NCI-H2107 treated with DMSO at 0.1 percent for 48 hours (cell line): ENCODE data around the gene EXTL1.

Experiments
- DNase-seq: peaks from one replicate; lab custom pipeline; 2025; ENCODE audit not compliant: unreplicated experiment; lab: John Stamatoyannopoulos, UW

The EXTL1 gene

DNA sequence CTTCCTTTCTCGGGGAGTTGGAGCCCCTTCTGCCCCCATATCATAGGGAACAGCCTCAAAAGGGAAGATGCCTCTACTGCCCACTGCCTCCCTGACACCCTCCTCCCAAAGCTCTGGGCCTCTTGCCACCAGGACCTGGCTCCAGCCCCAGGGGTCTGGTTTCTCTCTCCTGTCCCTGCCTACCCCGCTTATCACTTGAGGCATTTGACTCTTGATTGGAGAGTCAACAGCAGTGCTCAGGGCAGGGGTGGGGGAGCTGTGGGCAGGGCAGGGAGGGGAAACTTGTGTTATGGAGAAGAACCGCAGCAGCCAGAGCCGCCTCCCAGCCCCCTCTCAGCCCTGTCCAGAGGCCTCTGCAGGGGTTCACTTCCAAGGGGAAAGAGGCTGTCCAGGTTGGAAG is 45.3 kb downstream of the EXTL1 start:
- no peak for DNase-seq

DNA sequence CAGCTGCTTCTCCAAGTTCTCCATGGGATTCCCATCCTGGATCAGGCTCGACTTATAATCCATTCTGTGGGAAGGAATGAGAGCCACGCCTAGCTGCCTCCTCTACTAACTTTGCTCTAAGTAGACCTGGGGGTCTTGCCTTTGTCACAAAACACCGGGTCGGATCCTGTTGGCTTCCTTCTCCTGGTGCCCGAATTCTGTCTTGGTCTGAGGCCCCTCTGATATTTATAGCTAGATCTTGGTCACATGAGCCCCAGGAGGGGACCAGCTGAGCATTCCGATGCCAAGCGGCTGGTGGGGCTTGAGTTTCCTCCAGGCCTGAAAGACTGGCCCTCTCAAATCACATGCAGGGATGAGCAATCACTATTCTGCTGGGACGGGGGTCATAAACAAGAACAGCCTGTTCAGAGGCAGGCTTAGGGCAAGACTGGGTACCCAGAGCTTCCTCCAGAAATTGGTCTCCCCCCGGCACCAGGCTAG is 45.9 kb downstream of the EXTL1 start, which contains the start of gene TRIM63:
TSS of gene TRIM63 (minus strand) at position 199 of the 480 bp plus-strand sequence. CDS start at position 63, 136 bp downstream.
- DNase-seq, result no peak

DNA sequence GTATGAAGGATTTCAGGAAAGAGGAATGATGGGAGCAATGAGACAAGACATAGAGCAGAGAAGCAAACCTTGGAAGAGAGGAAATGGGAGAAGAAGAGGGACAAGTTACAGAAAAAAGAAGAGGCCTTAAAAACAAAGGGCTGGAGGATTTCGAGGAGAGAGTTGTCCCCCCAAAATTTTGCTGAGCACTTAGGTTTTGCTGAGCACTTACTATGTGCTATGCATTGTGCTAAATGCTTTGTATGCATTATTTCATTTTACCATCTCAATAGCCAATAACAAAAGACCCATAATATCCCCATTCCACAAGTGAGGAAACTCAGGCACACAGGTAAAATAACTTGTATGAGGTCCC is 48.3 kb downstream of the EXTL1 start:
- no peak for DNase-seq

DNA sequence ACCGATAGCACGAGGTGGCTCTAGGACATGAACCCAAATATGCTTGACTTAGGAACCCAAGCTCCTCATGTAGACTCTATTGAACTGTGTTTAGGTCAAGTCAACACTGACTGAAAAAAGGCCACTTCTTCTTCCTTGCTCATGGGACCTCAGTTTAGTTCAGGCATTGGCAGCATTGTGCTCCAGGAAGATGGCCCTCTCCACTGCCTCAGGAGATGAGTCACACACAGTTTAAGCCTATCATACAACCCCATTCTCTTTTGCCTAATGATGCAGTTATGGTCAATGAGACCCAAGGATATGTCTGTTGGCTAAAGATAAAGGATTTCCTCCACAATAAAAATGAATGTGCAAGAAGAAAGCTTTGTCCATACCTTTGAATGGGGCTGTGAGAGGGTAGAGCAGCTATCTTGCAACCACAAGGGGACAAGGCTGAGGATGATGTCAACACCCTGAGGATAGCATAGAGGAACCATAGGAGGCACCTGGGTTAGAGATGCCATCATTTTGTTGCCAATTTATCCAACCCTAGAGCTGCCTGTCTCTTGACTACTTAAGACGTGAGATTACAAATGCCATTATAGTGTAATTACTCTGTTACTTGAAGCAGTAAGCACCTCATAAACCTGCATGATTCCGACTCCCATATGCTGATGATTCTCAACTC is 48.9 kb downstream of the EXTL1 start:
- no peak for DNase-seq

DNA sequence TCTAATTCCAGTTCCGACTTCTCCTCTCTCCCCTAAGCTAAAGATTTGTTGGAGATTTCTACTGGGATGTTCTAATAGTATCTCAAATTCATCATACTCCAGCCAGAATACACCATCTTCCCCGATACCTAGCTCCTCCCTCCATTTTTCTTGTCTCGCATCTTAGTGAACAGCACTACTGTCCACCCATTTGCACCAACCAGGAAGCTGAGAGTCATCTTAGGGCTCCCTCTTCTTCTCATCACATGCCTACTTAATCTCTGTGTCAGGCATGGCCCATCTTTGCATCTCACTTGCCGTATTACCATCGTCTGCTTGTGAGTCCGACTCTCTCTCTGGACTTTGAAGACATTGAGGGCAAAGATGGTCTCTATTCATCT is 49.4 kb downstream of the EXTL1 start:
- no peak for DNase-seq

DNA sequence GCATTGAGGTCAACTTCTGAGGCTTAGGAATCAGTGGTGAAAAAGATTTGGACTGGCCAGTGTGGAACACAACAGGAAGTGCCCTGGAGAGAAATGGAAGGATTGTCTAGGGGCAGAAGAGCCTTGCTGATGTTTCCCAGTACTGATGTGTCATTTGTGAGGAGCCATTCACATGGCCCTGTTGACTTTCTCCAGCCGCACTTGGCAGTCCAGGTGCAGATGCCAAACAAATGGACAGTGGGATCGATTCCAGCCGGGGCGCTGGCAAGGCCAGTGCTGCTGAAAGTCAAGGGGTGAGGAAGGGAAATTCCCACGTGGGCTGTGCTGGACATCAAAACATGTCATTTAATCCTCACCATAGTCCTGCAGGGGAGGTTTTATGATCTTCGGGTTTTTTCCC is 50.7 kb downstream of the EXTL1 start:
- DNase-seq, result no peak

DNA sequence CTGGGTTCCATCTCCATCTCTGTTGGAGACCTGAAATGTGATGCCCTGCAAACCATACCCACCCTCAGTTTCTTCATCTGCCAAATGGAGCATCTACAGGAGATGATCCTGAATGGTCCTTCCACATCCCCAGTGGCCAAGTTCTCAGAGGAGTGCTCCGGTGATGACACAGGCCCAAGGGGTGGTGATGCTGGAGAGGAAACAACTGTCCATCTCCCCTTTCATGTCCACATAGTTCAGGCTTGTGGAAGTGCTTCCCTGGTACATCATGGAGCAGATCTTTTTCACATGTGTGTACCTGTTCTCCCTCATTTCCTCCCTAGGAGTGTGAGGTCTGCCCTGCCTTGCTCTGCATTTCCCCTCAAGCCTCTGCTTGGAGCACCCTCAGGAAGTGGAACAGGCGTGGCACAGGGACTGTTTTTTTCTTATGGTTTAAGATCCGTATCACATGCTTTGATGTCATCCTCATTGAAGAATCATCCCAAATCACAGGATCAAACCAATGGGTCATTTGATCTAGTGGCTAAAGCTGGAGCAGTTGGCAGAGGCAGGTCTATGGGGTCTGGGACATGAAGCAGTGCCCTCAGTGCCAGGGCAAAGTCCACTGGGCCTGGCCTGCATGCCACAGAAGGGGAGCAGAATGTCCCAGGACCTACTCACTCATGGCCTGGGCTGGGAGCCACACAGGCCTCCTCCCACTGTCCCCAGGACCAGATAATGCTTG is 54.0 kb downstream of the EXTL1 start:
- no peak for DNase-seq

DNA sequence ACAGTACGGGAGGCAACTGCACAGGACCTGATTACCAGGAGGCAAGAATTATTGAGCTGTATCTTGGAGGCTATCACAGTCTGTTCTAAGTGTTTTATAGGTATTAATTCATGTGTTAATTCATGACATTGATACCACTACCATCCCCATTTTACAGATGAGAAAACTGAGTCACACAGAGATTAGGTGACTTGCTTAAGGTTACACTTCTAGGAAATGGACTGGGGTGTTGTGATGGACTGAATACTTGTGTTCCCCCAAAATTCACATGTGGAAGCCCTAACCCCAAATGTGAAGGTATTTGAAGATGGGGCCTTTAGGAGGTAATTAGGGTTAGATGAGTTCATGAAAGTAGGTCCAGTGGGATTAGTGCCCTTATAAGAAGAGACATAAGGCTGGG is 55.9 kb downstream of the EXTL1 start:
- DNase-seq, result no peak

DNA sequence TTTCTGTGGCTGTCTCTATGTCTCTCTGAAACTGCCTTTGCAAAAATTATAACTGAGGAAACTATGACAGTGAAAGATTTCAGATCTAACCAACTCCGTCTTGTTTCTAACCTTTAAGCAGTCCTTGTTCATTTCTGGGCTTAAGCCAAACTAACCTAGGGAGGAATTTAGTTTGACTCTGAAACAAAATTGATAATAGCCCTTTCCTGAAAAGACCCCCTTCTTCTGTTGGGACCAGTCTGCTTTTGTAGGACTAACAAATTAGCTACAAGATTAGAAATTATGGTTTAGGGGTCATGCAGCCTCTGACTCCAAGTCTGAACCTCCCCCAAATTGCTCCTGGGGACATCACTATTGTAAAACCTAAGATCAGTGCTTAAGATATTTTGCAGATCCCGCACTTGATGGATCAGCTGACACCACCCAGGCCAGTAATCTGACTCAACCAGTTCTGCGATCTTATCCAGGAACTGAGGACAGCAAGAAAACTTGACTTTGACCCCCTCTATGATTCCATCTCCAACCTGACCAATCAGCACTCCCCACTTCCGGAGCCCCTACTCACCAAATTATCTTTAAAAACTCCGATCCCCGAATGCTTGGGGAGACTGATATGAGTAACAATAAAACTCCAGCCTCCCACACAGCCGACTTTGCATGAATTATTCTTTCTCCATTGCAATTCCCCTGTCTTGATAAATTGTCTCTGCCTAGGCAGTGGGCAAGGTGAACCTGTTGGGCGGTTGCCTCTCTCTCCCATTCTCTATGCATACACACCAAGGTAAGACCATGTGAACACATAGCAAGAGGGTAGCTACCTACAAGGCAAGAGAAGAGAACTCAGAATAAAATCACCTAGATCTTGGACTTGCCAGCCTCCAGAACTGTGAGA is 57.0 kb downstream of the EXTL1 start:
- no peak for DNase-seq

DNA sequence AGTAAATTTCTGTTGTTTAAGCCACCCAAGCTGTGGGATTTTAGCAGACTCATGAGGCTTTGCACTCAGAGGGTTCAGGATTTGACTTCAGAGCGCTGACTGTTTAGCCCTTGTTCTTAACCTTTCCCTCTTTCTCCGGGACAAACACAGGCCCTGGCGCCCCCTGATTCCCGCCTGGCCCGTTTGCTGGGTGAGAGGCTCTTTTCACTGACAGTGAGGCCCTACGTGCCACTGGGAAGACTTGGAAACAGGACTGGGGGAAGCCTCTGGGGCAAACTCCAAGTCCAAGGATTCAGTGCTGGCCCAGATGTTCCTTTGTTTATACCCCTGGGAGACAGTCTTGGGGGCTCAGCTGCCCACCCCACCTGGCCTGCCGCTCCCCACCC is 57.6 kb downstream of the EXTL1 start:
- DNase-seq, result no peak

DNA sequence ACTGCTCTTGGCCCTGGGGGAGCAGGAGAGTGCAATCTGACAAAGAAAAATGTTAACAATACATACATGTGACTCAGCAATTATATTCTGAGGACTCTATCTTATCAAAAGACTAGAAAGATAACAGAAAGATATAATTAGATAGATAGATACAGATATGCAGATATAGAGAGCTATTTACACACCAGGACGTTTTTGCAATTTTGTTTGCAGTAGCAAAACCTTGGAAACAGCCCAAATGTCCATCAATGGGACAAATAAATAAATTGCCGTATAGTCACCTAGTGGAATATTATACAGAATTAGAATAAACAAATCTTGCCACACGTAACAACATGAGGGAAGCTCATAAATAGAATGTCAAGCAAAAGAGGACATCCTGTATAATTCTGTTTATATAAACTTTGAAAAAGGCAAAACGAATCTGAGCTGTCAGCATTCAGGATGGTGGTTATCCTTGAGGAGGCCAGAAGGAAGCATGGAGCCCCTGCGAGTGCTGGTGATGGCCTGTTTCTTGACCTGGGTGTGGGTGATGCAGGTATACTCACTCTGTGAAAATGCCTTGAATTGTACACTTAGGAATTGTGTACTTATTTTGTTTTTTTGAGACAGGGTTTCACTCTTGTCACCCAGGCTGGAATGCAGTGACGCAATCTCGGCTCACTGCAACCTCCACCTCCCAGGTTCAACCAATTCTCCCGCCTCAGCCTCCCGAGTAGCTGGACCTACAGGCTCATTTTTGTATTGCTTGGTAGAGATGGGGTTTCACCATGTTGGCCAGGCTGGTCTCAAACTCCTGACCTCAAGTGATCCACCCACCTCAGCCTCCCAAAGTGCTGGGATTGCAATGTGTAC is 58.6 kb downstream of the EXTL1 start:
- no peak for DNase-seq

DNA sequence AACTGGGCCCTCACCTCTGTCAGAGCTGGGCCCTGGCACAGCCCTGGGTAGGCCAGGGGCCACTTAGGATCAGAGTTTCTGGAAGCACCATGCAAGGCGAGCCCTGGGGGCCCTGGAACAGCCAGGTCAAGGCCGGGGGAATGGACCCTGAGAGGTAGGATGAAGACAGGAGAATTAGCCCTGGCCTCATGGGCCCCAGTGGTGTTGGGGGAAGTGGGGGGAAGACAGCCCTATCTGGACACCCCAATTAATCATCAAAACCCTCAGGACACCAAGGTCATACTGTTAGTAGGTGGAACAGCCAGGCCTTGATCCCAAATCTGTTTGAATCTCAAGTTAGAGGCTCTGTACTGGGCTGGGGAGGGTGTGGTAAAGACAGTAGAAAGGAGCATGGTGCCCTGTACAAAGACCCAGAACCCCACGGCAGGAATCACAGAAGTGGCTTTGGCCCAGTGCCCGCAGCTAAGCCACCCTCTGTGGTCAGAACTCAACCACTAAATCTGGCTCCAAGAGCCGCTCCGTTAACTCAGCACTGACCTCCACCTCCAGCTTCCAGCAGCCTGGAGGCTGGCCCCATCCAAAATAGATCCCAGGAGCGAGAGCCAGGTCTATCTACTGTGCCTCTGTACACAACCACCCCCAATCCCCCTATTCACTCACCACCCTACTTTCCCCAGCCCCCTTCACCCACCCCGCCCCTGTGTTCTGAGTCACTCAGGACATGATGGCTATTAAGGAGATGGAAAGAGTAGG is 59.9 kb downstream of the EXTL1 start:
- DNase-seq, result no peak

DNA sequence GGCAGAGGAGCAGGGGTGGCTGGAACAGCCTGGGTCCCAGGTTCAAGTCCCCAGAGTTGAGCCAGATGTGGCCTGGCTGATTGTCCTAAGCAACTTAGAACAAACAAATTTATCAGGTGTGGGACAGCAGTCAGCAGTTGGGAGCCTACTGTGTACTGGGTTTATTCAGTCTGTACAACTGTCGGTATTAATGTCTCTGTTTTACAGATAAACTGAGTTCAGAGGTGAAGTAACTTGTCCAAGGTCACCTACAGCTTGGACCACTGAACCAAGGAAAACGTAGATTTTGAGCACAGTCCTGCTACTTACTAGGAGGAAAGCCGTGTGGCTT is 60.4 kb downstream of the EXTL1 start:
- DNase-seq, result no peak

DNA sequence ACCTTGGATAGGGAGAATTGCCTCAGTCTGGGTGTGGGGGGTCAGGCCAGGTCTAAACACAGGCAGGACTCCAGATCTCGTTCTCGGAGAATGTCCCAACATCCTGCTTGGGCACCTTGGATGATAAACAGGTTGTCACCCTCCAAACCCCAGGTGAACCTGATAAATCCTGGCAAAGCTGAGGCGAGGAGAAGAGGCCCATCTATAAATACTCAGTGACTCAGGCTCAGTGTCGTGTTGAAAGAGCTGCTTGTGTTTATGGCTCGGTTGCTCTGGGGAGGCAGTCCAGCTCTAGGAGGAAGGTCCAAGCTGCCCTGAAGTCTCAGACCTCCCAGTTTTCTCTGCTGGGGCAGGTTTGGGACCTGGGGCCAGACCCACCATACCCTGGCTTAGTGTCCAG is 61.6 kb downstream of the EXTL1 start:
- DNase-seq, result no peak

DNA sequence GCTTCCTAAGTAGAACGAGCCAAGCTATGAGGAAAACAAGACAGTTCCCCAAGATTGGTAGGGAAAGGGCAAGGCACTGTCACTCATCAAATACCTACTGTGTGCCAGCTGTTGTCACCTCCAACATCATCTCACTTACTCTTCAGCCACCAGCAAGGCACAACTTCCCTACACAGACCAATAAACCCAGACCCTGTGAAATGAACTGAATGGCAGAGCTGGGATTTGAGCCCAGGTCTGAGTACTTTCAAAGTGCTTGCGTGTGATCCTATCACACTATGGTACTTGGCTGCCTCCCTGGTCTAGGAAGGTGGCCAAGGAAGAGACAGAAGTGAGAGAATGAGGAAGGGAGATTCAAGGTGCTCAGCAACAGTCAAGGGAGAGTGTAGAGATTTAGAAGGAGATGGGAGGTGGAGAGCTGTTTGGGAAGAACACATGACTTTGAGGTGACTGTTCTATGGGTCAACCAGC is 62.6 kb downstream of the EXTL1 start:
- no peak for DNase-seq

DNA sequence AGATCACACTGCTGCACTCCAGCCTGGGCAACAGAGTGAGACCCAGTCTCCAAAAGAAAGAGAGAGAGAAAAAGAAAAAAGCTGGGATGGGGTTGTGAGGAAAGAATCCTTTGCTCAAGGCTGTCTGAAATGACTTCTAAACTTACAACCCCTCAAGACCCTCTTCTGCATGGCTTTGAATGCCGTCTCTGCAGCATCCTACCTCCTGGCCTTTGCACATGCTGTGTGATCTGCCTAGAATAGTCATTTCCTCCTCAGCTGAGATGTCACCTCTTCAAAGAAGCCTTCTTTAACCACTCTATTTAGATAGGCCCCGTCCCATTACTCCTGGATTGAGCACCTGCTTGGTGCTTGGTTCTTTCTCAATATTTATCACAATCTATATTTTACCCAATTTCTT is 63.3 kb downstream of the EXTL1 start:
- DNase-seq, result no peak
